ENCODE measurements around the gene NMS.

Gene NMS

GRCh38 chr2:100425107-100425506 lies 45.2 kb upstream of the NMS start:
- H4K8ac ChIP-seq (ENCODE audit: low read length) = no peak overlapping the region
- H3K4me3 ChIP-seq (ENCODE audit: insufficient read depth in 1 of 2, low read depth in 1 of 2, low read length in 2 of 2) = no peak overlapping the region
- no peak overlapping the region for H2AK5ac ChIP-seq (ENCODE audit: low read length, severe bottlenecking)

DNA sequence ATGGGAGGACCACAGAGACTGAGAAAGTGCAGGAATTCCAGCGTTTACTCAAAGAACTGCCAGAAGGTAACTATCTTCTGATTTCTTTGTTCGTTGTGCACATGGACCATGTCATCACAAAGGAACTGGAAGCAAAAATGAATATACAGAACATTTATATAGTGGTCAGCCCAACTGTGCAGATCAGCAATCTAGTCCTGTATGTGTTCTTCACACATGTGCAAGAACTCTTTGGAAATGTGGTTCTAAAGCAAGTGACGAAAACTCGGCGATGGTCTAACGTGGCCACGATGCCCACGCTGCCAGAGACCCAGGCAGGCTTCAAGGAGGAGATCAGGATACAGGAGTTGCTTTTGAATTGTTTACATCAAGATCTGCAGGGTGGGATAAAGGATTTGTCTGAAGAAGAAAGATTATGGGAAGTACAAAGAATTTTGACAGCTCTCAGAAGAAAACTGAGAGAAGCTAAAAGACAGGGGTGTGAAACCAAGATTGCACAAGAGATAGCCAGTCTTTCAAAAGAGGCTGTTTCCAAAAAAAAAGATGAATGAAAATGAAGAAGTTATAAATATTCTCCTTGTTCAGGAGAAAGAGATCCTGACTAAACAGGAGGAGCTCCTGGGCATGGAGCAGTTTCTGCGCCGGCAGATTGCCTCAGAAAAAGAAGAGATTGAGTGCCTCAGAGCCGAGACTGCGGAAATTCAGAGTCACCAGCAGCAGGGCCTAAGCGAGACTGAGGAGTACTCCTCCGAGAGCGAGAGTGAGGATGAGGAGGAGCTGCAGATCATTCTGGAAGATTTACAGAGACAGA lies 44.5 kb upstream of the NMS start:
- Histone ChIP-seq H2AFZ (ENCODE audit: low read depth, low read length) (no peak overlapping the region), H3K36me3 (ENCODE audit: control insufficient read depth in 1 of 2, insufficient read depth in 2 of 2, low read depth in 1 of 2, low read length in 2 of 2) (no peaks in the 10 kb centered on the region), H3K27me3 (ENCODE audit: control insufficient read depth in 1 of 2, insufficient read depth in 1 of 2, low read length in 2 of 2) (peaks cover 4 to 12% of the 10 kb centered on the region in 2 experiments), H3K4me2 (ENCODE audit: low read length, poor library complexity, severe bottlenecking) (no peak overlapping the region), H2BK5ac (ENCODE audit: low read depth, low read length, poor library complexity, severe bottlenecking) (no peak overlapping the region), H2BK120ac (ENCODE audit: low read depth, low read length) (no peak overlapping the region), H4K8ac (ENCODE audit: low read length) (no peak overlapping the region), H3K18ac (ENCODE audit: low read depth in 1 of 2, low read length in 2 of 2) (no peak overlapping the region), H3K27ac (ENCODE audit: low read length, poor library complexity, severe bottlenecking) (no peak overlapping the region), H2AK5ac (ENCODE audit: low read length, severe bottlenecking) (no peak overlapping the region), H3K9ac (ENCODE audit: low read length) (no peak overlapping the region), H3K4me1 (ENCODE audit: control insufficient read depth, insufficient read depth, low read depth, low read length) (no peaks in the 10 kb centered on the region), H3K4me3 (ENCODE audit: insufficient read depth in 1 of 2, low read depth in 1 of 2, low read length in 2 of 2) (no peak overlapping the region), H3K9me3 (ENCODE audit: control insufficient read depth, low read length) (peaks cover 6% of the 10 kb centered on the region), H3K79me1 (replicated peaks; ENCODE audit: low read length, poor library complexity, severe bottlenecking) (no peaks in the 10 kb centered on the region), H4K91ac (ENCODE audit: low read length) (no peak overlapping the region), H2BK15ac (ENCODE audit: low read depth, poor library complexity, severe bottlenecking) (no peak overlapping the region), H3K23ac (ENCODE audit: low read length in 2 of 2) (no peak overlapping the region), H2BK12ac (ENCODE audit: low read length in 2 of 2) (no peak overlapping the region), H3K14ac (ENCODE audit: low read length in 2 of 2) (no peak overlapping the region), H3K4ac (ENCODE audit: low read depth in 1 of 2, low read length in 2 of 2) (no peak overlapping the region)
- DNase-seq = no peak
- WGBS = 90% methylated on average over 15 of the region's 15 CpGs

More at GRCh38 chr2:100425107-100425506, 45.2 kb upstream of the NMS start:
- Histone ChIP-seq H3K36me3 (ENCODE audit: control insufficient read depth in 1 of 2, insufficient read depth in 2 of 2, low read depth in 1 of 2, low read length in 2 of 2) (no peaks in the 10 kb centered on the region), H3K9me3 (ENCODE audit: control insufficient read depth, low read length) (no peaks in the 10 kb centered on the region), H3K79me1 (replicated peaks; ENCODE audit: low read length, poor library complexity, severe bottlenecking) (no peaks in the 10 kb centered on the region), H3K23ac (ENCODE audit: low read length in 2 of 2) (no peak overlapping the region), H3K18ac (ENCODE audit: low read depth in 1 of 2, low read length in 2 of 2) (no peak overlapping the region), H3K4ac (ENCODE audit: low read depth in 1 of 2, low read length in 2 of 2) (no peak overlapping the region), H2BK15ac (ENCODE audit: low read depth, poor library complexity, severe bottlenecking) (no peak overlapping the region), H2BK5ac (ENCODE audit: low read depth, low read length, poor library complexity, severe bottlenecking) (no peak overlapping the region), H2AFZ (ENCODE audit: low read depth, low read length) (no peak overlapping the region), H3K14ac (ENCODE audit: low read length in 2 of 2) (no peak overlapping the region), H2BK120ac (ENCODE audit: low read depth, low read length) (no peak overlapping the region), H3K9ac (ENCODE audit: low read length) (no peak overlapping the region), H4K91ac (ENCODE audit: low read length) (no peak overlapping the region), H3K27ac (ENCODE audit: low read length, poor library complexity, severe bottlenecking) (no peak overlapping the region), H2BK12ac (ENCODE audit: low read length in 2 of 2) (no peak overlapping the region), H3K4me1 (ENCODE audit: control insufficient read depth, insufficient read depth, low read depth, low read length) (no peaks in the 10 kb centered on the region), H3K27me3 (ENCODE audit: control insufficient read depth in 1 of 2, insufficient read depth in 1 of 2, low read length in 2 of 2) (peaks cover 4 to 12% of the 10 kb centered on the region in 2 experiments), H3K4me2 (ENCODE audit: low read length, poor library complexity, severe bottlenecking) (no peak overlapping the region)
- no peak for DNase-seq
- 94% methylated on average over 4 of the region's 4 CpGs for WGBS

- H4K8ac ChIP-seq (ENCODE audit: low read length) = no peak overlapping the region
- H4K91ac ChIP-seq (ENCODE audit: low read length) = peak overlapping the region; percentile 34
- no peak overlapping the region for H2BK5ac ChIP-seq (ENCODE audit: low read depth, low read length, poor library complexity, severe bottlenecking)
- no peak overlapping the region for H2AFZ ChIP-seq (ENCODE audit: low read depth, low read length)
- H2BK15ac ChIP-seq (ENCODE audit: low read depth, poor library complexity, severe bottlenecking) = no peak overlapping the region
- no peak overlapping the region for H3K4me2 ChIP-seq (ENCODE audit: low read length, poor library complexity, severe bottlenecking)
- H2AK5ac ChIP-seq (ENCODE audit: low read length, severe bottlenecking) = no peak overlapping the region
- no peaks in the 10 kb centered on the region for H3K79me1 ChIP-seq (replicated peaks; ENCODE audit: low read length, poor library complexity, severe bottlenecking)
- H2BK12ac ChIP-seq (ENCODE audit: low read length in 2 of 2) = no peak overlapping the region
- no peak overlapping the region for H3K27ac ChIP-seq (ENCODE audit: low read length, poor library complexity, severe bottlenecking)
- WGBS = 89% methylated on average over 18 of the region's 18 CpGs
- no peak overlapping the region for H3K4me3 ChIP-seq (ENCODE audit: insufficient read depth in 1 of 2, low read depth in 1 of 2, low read length in 2 of 2)
- no peak overlapping the region for H2BK120ac ChIP-seq (ENCODE audit: low read depth, low read length)
- H3K4me1 ChIP-seq (ENCODE audit: control insufficient read depth, insufficient read depth, low read depth, low read length) = no peaks in the 10 kb centered on the region
- no peaks in the 10 kb centered on the region for H3K36me3 ChIP-seq (ENCODE audit: control insufficient read depth in 1 of 2, insufficient read depth in 2 of 2, low read depth in 1 of 2, low read length in 2 of 2)
- H3K23ac ChIP-seq (ENCODE audit: low read length in 2 of 2) = no peak overlapping the region
- peaks cover 6% of the 10 kb centered on the region for H3K9me3 ChIP-seq (ENCODE audit: control insufficient read depth, low read length)
- H3K27me3 ChIP-seq (ENCODE audit: control insufficient read depth in 1 of 2, insufficient read depth in 1 of 2, low read length in 2 of 2) = peaks cover 9 to 12% of the 10 kb centered on the region in 2 experiments
- DNase-seq = no peak
- H3K14ac ChIP-seq (ENCODE audit: low read length in 2 of 2) = no peak overlapping the region
- no peak overlapping the region for H3K9ac ChIP-seq (ENCODE audit: low read length)
- H3K18ac ChIP-seq (ENCODE audit: low read depth in 1 of 2, low read length in 2 of 2) = no peak overlapping the region
- no peak overlapping the region for H3K4ac ChIP-seq (ENCODE audit: low read depth in 1 of 2, low read length in 2 of 2)
Measured at GRCh38 chr2:100426384-100426720, 43.9 kb upstream of the NMS start.

GRCh38 chr2:100427111-100427510 lies 43.2 kb upstream of the NMS start:
- Histone ChIP-seq H3K23ac (ENCODE audit: low read length in 2 of 2) (no peak overlapping the region), H3K9me3 (ENCODE audit: control insufficient read depth, low read length) (peaks cover 6% of the 10 kb centered on the region), H2AFZ (ENCODE audit: low read depth, low read length) (no peak overlapping the region), H4K91ac (ENCODE audit: low read length) (peak overlapping the region; percentile 39), H3K79me1 (replicated peaks; ENCODE audit: low read length, poor library complexity, severe bottlenecking) (no peaks in the 10 kb centered on the region), H2BK12ac (ENCODE audit: low read length in 2 of 2) (no peak overlapping the region), H4K8ac (ENCODE audit: low read length) (no peak overlapping the region), H3K14ac (ENCODE audit: low read length in 2 of 2) (no peak overlapping the region), H3K36me3 (ENCODE audit: control insufficient read depth in 1 of 2, insufficient read depth in 2 of 2, low read depth in 1 of 2, low read length in 2 of 2) (no peaks in the 10 kb centered on the region), H3K4me1 (ENCODE audit: control insufficient read depth, insufficient read depth, low read depth, low read length) (no peaks in the 10 kb centered on the region), H3K27me3 (ENCODE audit: control insufficient read depth in 1 of 2, insufficient read depth in 1 of 2, low read length in 2 of 2) (peaks cover 11 to 12% of the 10 kb centered on the region in 2 experiments), H3K4ac (ENCODE audit: low read depth in 1 of 2, low read length in 2 of 2) (no peak overlapping the region), H3K18ac (ENCODE audit: low read depth in 1 of 2, low read length in 2 of 2) (no peak overlapping the region), H2BK5ac (ENCODE audit: low read depth, low read length, poor library complexity, severe bottlenecking) (no peak overlapping the region), H2BK120ac (ENCODE audit: low read depth, low read length) (no peak overlapping the region), H3K4me2 (ENCODE audit: low read length, poor library complexity, severe bottlenecking) (no peak overlapping the region), H2AK5ac (ENCODE audit: low read length, severe bottlenecking) (no peak overlapping the region), H3K27ac (ENCODE audit: low read length, poor library complexity, severe bottlenecking) (no peak overlapping the region), H3K4me3 (ENCODE audit: insufficient read depth in 1 of 2, low read depth in 1 of 2, low read length in 2 of 2) (no peak overlapping the region), H2BK15ac (ENCODE audit: low read depth, poor library complexity, severe bottlenecking) (no peak overlapping the region), H3K9ac (ENCODE audit: low read length) (no peak overlapping the region)
- DNase-seq = no peak
- 90% methylated on average over 12 of the region's 12 CpGs for WGBS

All from mesenchymal stem cell (in vitro differentiated cells and primary cell).